Measurements from ENCODE around the gene HLA-DPA1.

GRCh38 chr6:33066917-33067521, 6.4 kb downstream of the HLA-DPA1 start:
- no peak for TF ChIP-seq CTCF (conservative IDR thresholded peaks at IDR 0.05 in 1 of 2, IDR thresholded peaks at IDR 0.05 in 1 of 2; ENCODE audit: low read depth in 1 of 2, low read length in 2 of 2)
- no peak for TF ChIP-seq EZH2 (IDR thresholded peaks at IDR 0.05; ENCODE audit: low read length, missing control alignments)
